Mesenchymal stem cell (in vitro differentiated cells and primary cell): Measurements from ENCODE around the gene PITPNC1.

Experiments used
- DNase-seq: peaks from one replicate; pipeline ENCODE4 v3.0.0-alpha.2; 2013
- H2AFZ ChIP-seq: one replicate; pipeline ENCODE4 v1.6.1; 2013; ENCODE audit warnings: low read depth, mild to moderate bottlenecking, control low read depth, inconsistent platforms, low read length, moderate library complexity
- H2AK5ac ChIP-seq: 2 replicates; pipeline ENCODE4 v1.6.1; 2013; ENCODE audit warnings: low read length, moderate library complexity, mild to moderate bottlenecking, inconsistent platforms; ENCODE audit not compliant: severe bottlenecking
- H2BK120ac ChIP-seq: one replicate; pipeline ENCODE4 v1.6.1; 2013; ENCODE audit warnings: low read depth, mild to moderate bottlenecking, inconsistent platforms, low read length, moderate library complexity
- H2BK12ac ChIP-seq, 2 experiments: one replicate each; pipeline ENCODE4 v1.6.1; 2013; ENCODE audit warnings: inconsistent platforms in 2 of 2, low read length in 2 of 2, mild to moderate bottlenecking in 2 of 2, moderate library complexity in 2 of 2, control low read depth in 1 of 2
- H2BK15ac ChIP-seq: one replicate; pipeline ENCODE4 v1.6.1; 2013; ENCODE audit warnings: mild to moderate bottlenecking, low read depth, inconsistent platforms; ENCODE audit not compliant: poor library complexity, severe bottlenecking
- H2BK5ac ChIP-seq: 2 replicates; pipeline ENCODE4 v1.6.1; 2013; ENCODE audit warnings: low read depth, mild to moderate bottlenecking, low read length, control low read depth, inconsistent platforms; ENCODE audit not compliant: poor library complexity, severe bottlenecking
- H3K14ac ChIP-seq, 2 experiments: one replicate each; pipeline ENCODE4 v1.6.1; 2013; ENCODE audit warnings: inconsistent platforms in 2 of 2, low read length in 2 of 2, control low read depth in 1 of 2, mild to moderate bottlenecking in 1 of 2, moderate library complexity in 1 of 2
- H3K18ac ChIP-seq, 2 experiments: one replicate each; pipeline ENCODE4 v1.6.1; 2013; ENCODE audit warnings: inconsistent platforms in 2 of 2, low read length in 2 of 2, control low read depth in 1 of 2, low read depth in 1 of 2, mild to moderate bottlenecking in 1 of 2
- H3K23ac ChIP-seq, 2 experiments: one replicate each; pipeline ENCODE4 v1.6.1; 2013; ENCODE audit warnings: inconsistent platforms in 2 of 2, low read length in 2 of 2, mild to moderate bottlenecking in 2 of 2, moderate library complexity in 2 of 2, control low read depth in 1 of 2
- H3K27ac ChIP-seq: 2 replicates; pipeline ENCODE4 v1.5.1; 2013; ENCODE audit warnings: mild to moderate bottlenecking, moderate library complexity, low read length, control low read depth, inconsistent platforms; ENCODE audit not compliant: poor library complexity, severe bottlenecking
- H3K27me3 ChIP-seq, 2 experiments: 2 replicates each; pipeline versions ENCODE4 v1.6.1 to v1.7.0; 2013; ENCODE audit warnings: low read length in 2 of 2, mild to moderate bottlenecking in 2 of 2, moderate library complexity in 2 of 2, control low read depth in 1 of 2, inconsistent platforms in 1 of 2; ENCODE audit not compliant: control insufficient read depth in 1 of 2, insufficient read depth in 1 of 2
- H3K36me3 ChIP-seq, 2 experiments: 2 replicates each; pipeline versions ENCODE4 v1.6.1 to v1.7.0; 2013; ENCODE audit warnings: low read length in 2 of 2, control low read depth in 1 of 2, inconsistent platforms in 1 of 2, low read depth in 1 of 2, mild to moderate bottlenecking in 1 of 2; ENCODE audit not compliant: insufficient read depth in 2 of 2, control insufficient read depth in 1 of 2
- H3K4ac ChIP-seq, 2 experiments: one replicate each; pipeline ENCODE4 v1.6.1; 2013; ENCODE audit warnings: inconsistent platforms in 2 of 2, low read length in 2 of 2, mild to moderate bottlenecking in 2 of 2, moderate library complexity in 2 of 2, control low read depth in 1 of 2, low read depth in 1 of 2
- H3K4me1 ChIP-seq: 2 replicates; pipeline ENCODE4 v1.6.1; 2013; ENCODE audit warnings: low read depth, low read length, control low read depth; ENCODE audit not compliant: control insufficient read depth, insufficient read depth
- H3K4me2 ChIP-seq: 2 replicates; pipeline ENCODE4 v1.6.1; 2013; ENCODE audit warnings: low read length, mild to moderate bottlenecking, inconsistent platforms; ENCODE audit not compliant: poor library complexity, severe bottlenecking
- H3K4me3 ChIP-seq, 2 experiments: 2 replicates each; pipeline versions ENCODE4 v1.5.1 to v1.7.0; 2013; ENCODE audit warnings: low read length in 2 of 2, mild to moderate bottlenecking in 2 of 2, control low read depth in 1 of 2, low read depth in 1 of 2; ENCODE audit not compliant: insufficient read depth in 1 of 2
- H3K79me1 ChIP-seq: replicated peaks from 2 replicates; pipeline ENCODE4 v1.6.1; 2013; ENCODE audit warnings: mild to moderate bottlenecking, control low read depth, low read length, inconsistent platforms; ENCODE audit not compliant: poor library complexity, severe bottlenecking
- H3K9ac ChIP-seq: 2 replicates; pipeline ENCODE4 v1.7.0; 2013; ENCODE audit warnings: mild to moderate bottlenecking, low read length, moderate library complexity
- H3K9me3 ChIP-seq: 2 replicates; pipeline ENCODE4 v1.7.0; 2013; ENCODE audit warnings: mild to moderate bottlenecking, low read length; ENCODE audit not compliant: control insufficient read depth
- H4K8ac ChIP-seq: one replicate; pipeline ENCODE4 v1.6.1; 2013; ENCODE audit warnings: inconsistent platforms, mild to moderate bottlenecking, low read length, moderate library complexity
- H4K91ac ChIP-seq: one replicate; pipeline ENCODE4 v1.6.1; 2013; ENCODE audit warnings: mild to moderate bottlenecking, low read length, inconsistent platforms
- WGBS: methylation state at CpG from one replicate; pipeline ENCODE4 v1.1.7; 2013; ENCODE audit warnings: mixed read lengths; 5-methylcytosine and 5-hydroxymethylcytosine counted together

The PITPNC1 gene

GRCh38 chr17:67562005-67562404 is 184.9 kb downstream of the PITPNC1 start:
- no peak overlapping the region for H3K23ac ChIP-seq
- H2BK5ac ChIP-seq, result no peak overlapping the region
- WGBS, result 95% methylated on average over 10 of the region's 10 CpGs

GRCh38 chr17:67563692-67564228 is 186.7 kb downstream of the PITPNC1 start:
- H2BK120ac ChIP-seq, result no peak overlapping the region
- H3K27me3 ChIP-seq, result no peaks in the 10 kb centered on the region
- H2BK5ac ChIP-seq, result no peak overlapping the region
- no peak overlapping the region for H2AFZ ChIP-seq
- H4K91ac ChIP-seq, result no peak overlapping the region
- no peak overlapping the region for H2BK15ac ChIP-seq
- no peaks in the 10 kb centered on the region for H3K79me1 ChIP-seq
- peaks cover 2 to 3% of the 10 kb centered on the region in 2 experiments for H3K36me3 ChIP-seq
- no peak overlapping the region for H4K8ac ChIP-seq
- no peak overlapping the region for H3K23ac ChIP-seq
- DNase-seq, result no peak
- H3K4me3 ChIP-seq, result no peak overlapping the region
- H3K18ac ChIP-seq, result no peak overlapping the region
- no peaks in the 10 kb centered on the region for H3K4me1 ChIP-seq
- H2BK12ac ChIP-seq, result no peak overlapping the region
- no peak overlapping the region for H2AK5ac ChIP-seq
- no peak overlapping the region for H3K27ac ChIP-seq
- no peak overlapping the region for H3K9ac ChIP-seq
- H3K4ac ChIP-seq, result no peak overlapping the region
- H3K9me3 ChIP-seq, result no peaks in the 10 kb centered on the region
- H3K4me2 ChIP-seq, result no peak overlapping the region
- peak overlapping the region in 1 of 2 experiments; percentile 28 for H3K14ac ChIP-seq

More at GRCh38 chr17:67562005-67562404, 184.9 kb downstream of the PITPNC1 start:
- Histone ChIP-seq H3K4me3 (no peak overlapping the region), H3K4me1 (no peaks in the 10 kb centered on the region), H2AFZ (no peak overlapping the region), H3K79me1 (no peaks in the 10 kb centered on the region), H2AK5ac (no peak overlapping the region), H2BK120ac (no peak overlapping the region), H3K4me2 (no peak overlapping the region), H3K9me3 (no peaks in the 10 kb centered on the region), H2BK15ac (no peak overlapping the region), H3K14ac (no peak overlapping the region), H3K36me3 (peaks cover 3 to 5% of the 10 kb centered on the region in 2 experiments), H3K4ac (no peak overlapping the region), H3K27me3 (no peaks in the 10 kb centered on the region), H4K8ac (no peak overlapping the region), H4K91ac (no peak overlapping the region), H2BK12ac (no peak overlapping the region), H3K9ac (no peak overlapping the region), H3K18ac (no peak overlapping the region), H3K27ac (no peak overlapping the region)
- no peak for DNase-seq

GRCh38 chr17:67565068-67565467 is 188.0 kb downstream of the PITPNC1 start:
- Histone ChIP-seq H3K27me3 (no peaks in the 10 kb centered on the region), H2BK120ac (no peak overlapping the region), H2AFZ (no peak overlapping the region), H3K4ac (no peak overlapping the region), H3K27ac (no peak overlapping the region), H3K9ac (no peak overlapping the region), H3K14ac (no peak overlapping the region), H3K4me3 (no peak overlapping the region), H4K8ac (no peak overlapping the region), H2AK5ac (no peak overlapping the region), H3K18ac (no peak overlapping the region), H3K9me3 (no peaks in the 10 kb centered on the region), H3K36me3 (peaks cover 2 to 3% of the 10 kb centered on the region in 2 experiments), H2BK15ac (no peak overlapping the region), H3K4me2 (no peak overlapping the region), H3K4me1 (peaks cover under 1% of the 10 kb centered on the region), H3K79me1 (no peaks in the 10 kb centered on the region), H4K91ac (no peak overlapping the region), H2BK5ac (no peak overlapping the region), H3K23ac (no peak overlapping the region), H2BK12ac (no peak overlapping the region)
- 92% methylated on average over 2 of the region's 2 CpGs for WGBS
- no peak for DNase-seq

GRCh38 chr17:67566656-67567055 is 189.6 kb downstream of the PITPNC1 start:
- DNase-seq, result no peak
- peaks cover 3% of the 10 kb centered on the region for H3K4me1 ChIP-seq
- no peak overlapping the region for H2BK120ac ChIP-seq
- H2BK12ac ChIP-seq, result no peak overlapping the region
- H2BK5ac ChIP-seq, result no peak overlapping the region
- H2AFZ ChIP-seq, result no peak overlapping the region
- no peak overlapping the region for H3K9ac ChIP-seq
- H2BK15ac ChIP-seq, result no peak overlapping the region
- H3K4ac ChIP-seq, result no peak overlapping the region
- H4K91ac ChIP-seq, result no peak overlapping the region
- no peak overlapping the region for H3K4me2 ChIP-seq
- no peaks in the 10 kb centered on the region for H3K9me3 ChIP-seq
- H3K27ac ChIP-seq, result no peak overlapping the region
- H3K36me3 ChIP-seq, result peaks cover 2 to 3% of the 10 kb centered on the region in 2 experiments
- H3K23ac ChIP-seq, result no peak overlapping the region
- no peak overlapping the region for H3K18ac ChIP-seq
- no peak overlapping the region for H2AK5ac ChIP-seq
- no peak overlapping the region for H3K4me3 ChIP-seq
- H3K79me1 ChIP-seq, result peaks cover 2% of the 10 kb centered on the region
- peaks cover 0 to 3% of the 10 kb centered on the region in 2 experiments for H3K27me3 ChIP-seq
- no peak overlapping the region for H4K8ac ChIP-seq
- 98% methylated on average over 3 of the region's 3 CpGs for WGBS
- no peak overlapping the region for H3K14ac ChIP-seq
